HTR-8/SVneo (cell line): ENCODE results near the gene ALX4.

ENCODE experiments used
- DNase-seq: peaks from one replicate; pipeline ENCODE4 v3.0.0; 2011; ENCODE audit warnings: low spot score, mixed read lengths; ENCODE audit not compliant: insufficient read length
- FAIRE-seq: peaks from 2 replicates; lab custom pipeline; 2011; peaks lifted over from hg19 to GRCh38; lab: Jason Lieb, UNC

The ALX4 gene

GRCh38 chr11:44319170-44319551 is 9.2 kb upstream of the ALX4 start:
- DNase-seq (no peak), FAIRE-seq (no peak)

DNA sequence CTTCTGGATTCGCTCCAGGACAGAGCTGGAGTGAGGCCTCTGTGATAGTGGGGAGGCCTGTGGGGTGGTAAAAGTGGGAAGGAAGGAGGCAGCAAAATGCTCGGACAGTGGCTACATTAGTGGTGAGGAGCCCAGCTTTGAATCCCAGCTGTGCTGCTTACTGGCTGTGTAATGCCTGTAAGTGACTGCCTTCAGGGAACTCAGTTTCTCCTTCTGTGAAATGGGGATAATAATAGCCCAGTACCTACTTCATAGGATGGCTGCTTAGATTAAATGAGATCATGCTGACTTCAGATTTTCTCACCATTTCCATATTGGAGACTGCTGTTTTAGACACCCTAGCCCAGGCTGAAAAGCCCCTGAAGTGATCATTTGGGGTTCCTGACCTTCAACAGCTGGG is 8.4 kb upstream of the ALX4 start:
- FAIRE-seq = no peak
- DNase-seq = no peak

DNA sequence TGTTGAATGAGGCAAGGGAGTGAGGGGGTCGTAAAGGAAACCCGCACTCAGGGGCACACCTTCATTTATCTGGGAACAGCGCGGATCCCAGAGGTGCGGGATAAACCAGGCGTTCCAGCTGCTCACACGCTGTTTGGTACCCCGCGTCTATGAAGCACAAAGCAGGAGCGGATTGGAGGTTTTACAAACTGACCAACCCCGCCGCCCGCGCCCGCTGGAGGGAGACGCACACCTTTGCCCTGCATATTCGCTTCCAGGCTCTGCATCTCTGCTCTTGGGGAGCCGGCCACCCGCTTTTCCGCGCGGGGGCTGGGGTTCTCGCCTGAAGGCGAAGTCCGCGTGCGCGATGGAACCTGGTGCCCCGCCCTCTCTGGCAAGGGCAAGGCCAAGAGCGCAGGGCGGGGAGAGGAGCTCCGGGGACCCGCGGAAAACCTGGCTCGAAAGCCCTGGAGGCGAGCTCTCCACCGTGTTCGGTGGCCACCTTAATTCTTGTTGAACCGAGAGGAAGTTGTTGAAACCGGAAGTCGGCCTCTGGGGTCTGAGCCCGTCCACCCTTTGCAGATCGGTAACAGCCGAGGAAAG is 6.8 kb upstream of the ALX4 start:
- FAIRE-seq = no peak

DNA sequence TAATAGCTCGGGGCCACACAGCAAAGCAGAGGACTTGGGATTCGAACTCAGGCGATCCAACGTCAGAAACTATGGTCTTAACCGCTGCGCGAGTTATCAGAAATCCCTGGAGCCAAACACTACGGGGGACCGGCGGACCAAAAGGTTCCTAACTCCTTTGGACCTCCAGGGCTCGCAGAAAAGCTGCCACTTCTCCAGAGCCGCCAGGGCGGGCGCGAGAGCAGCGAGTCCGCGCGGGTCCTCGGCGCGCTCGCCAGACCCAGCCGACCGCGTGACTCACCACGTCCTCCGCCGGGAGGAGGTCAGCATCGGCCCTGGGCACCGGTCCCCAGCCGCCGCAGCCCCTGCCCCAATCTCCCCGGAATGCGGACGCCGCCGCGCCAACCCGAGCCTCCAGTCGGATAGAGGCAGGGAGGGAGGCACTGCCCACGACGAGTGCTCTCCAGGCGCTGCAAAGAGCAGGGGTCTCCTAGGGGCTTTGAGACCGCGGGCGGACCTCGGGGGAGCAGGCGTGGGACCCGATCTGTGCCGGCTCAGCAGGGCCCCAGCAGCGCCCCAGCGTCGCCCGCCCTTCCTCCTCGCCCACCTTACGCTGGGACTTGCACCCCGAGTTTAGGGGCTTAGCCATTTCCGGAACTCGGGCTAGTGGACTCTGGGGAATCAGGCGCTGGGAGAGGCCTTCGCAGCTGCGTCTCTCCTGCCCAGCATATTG is 6.2 kb upstream of the ALX4 start:
- FAIRE-seq (no peak), DNase-seq (peak; percentile 54)

More for the DNA sequence above, 6.8 kb upstream of the ALX4 start:
- DNase-seq = no peak

GRCh38 chr11:44314733-44315132 is 4.8 kb upstream of the ALX4 start:
- FAIRE-seq = no peak

GRCh38 chr11:44313761-44314489 is 4.0 kb upstream of the ALX4 start:
- FAIRE-seq = no peak

More at GRCh38 chr11:44314733-44315132, 4.8 kb upstream of the ALX4 start:
- no peak for DNase-seq

DNA sequence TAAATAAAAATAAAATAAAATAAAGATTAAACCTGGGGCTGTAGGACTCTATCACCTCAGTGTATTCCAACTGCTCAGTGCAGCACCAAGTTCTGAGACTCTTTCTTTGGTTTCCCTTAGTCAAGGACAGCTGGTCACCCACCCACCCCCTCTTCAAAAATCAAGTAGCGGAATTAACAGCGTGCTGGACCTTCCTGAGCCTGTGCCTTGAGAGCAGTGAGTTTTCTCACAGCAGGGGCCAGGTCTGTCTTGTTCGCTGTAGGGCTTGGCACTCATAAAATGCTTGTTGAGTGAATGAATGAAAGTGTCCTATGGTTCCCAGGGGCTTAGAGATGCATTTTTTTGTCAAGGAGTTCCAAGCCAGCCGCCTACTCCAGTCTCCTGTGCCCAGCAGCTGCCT is 2.9 kb upstream of the ALX4 start:
- DNase-seq (no peak), FAIRE-seq (no peak)

More at GRCh38 chr11:44313761-44314489, 4.0 kb upstream of the ALX4 start:
- DNase-seq = no peak

GRCh38 chr11:44311339-44312261 is 1.7 kb upstream of the ALX4 start:
- no peak for FAIRE-seq
- DNase-seq = no peak

GRCh38 chr11:44310463-44311272 is 729 bp upstream of the ALX4 start:
- FAIRE-seq (no peak), DNase-seq (no peak)

DNA sequence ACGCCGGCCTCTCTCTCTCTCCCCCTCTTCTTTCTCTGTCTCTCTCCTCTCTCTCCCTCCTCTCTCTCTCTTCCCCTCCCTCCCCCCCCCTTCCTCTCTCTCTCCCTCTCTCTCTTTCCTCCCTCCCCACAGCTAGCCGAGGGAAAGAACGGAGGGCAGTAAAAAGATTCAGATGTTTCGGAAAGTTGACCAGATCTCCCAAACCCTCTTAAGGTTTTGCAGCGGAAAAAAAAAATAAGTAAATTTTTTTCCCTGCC is 195 bp upstream of the ALX4 start:
- FAIRE-seq = no peak
- DNase-seq = no peak

GRCh38 chr11:44308923-44309477 is 939 bp downstream of the ALX4 start:
- FAIRE-seq (no peak), DNase-seq (no peak)

DNA sequence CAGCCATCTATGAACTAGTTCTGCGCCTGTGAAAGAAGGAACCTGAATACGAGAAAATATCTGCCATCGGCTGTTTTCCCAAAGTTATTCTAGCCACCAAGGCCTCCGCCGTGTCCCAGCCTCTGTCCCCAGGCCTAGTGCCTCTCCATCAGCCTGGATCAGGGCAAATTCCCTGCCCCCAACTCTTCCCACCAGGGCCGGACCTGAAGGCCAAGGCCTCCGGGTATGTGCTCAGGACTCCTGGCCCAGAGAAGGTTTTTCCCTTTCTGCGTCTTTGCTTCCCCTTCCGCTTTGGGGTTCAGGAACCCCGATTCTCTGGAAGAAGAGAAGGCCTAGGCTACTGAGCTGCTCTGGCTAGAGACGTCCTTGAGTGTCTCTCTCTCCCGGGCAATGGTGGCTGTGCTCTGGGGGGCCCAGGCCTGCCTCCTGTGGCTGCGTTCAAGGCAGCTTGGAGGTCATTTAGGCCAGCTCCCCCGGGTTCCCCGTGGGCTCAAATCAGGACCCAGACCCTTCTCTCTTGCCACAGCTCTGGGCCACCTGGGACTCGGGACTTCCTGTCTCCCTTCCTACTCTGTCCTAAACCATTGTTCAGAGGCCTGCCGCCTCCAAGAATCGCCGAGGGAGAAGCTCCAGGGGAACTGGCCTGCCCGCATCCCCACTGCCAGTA is 1.6 kb downstream of the ALX4 start:
- FAIRE-seq (no peak), DNase-seq (no peak)

DNA sequence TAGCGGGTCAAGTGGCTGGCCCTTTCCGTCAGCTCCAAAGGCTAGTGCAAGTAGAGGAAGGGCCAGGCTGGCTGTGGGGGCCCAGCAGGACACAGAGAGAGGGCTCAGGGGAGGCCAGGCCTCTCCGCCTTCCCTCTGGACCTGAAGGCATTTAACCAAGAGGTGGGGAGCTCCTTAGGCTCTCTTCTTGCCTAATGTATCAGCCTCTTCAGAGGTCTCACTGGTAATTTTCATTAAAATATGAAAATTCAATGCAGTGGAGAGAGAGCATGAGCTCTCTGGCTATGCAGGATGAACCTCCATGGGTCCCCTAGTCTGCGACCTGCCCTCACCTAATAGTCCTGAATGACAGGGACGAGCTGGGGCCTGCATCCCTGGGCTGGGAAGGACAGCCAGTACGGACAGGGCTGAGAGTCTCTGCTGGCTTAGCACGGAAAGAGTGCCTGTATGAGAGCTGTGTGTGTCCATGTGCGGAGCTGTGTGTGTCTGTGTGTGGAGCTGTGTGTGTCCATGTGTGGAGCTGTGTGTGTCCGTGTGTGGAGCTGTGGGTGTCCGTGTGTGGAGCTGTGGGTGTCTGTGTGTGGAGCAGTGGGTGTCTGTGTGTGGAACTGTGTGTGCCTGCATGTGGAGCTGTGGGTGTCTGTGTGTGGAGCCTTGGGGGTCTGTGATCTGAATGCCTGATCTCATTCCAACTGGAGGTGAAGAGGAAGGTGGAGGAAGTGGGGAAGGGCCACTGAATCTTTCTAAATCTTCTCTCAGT is 2.4 kb downstream of the ALX4 start:
- FAIRE-seq = peak; percentile 58
- DNase-seq = no peak

DNA sequence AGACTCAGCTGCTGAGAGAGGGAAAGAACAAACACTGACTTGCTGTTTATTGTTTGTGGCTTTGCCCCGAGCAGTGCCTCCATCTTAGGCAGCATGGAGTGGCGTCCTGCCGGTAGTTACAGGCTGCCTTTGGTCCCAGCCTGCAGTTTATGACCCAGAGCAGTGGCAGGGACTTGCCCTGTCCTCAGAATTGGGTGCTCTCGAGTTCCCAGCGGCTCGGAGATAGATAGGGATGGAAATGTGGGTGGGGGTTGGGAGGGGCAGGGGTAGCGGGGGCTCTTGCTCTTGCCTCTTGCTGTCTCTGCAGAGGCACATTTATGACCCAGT is 3.1 kb downstream of the ALX4 start:
- DNase-seq = no peak
- no peak for FAIRE-seq

DNA sequence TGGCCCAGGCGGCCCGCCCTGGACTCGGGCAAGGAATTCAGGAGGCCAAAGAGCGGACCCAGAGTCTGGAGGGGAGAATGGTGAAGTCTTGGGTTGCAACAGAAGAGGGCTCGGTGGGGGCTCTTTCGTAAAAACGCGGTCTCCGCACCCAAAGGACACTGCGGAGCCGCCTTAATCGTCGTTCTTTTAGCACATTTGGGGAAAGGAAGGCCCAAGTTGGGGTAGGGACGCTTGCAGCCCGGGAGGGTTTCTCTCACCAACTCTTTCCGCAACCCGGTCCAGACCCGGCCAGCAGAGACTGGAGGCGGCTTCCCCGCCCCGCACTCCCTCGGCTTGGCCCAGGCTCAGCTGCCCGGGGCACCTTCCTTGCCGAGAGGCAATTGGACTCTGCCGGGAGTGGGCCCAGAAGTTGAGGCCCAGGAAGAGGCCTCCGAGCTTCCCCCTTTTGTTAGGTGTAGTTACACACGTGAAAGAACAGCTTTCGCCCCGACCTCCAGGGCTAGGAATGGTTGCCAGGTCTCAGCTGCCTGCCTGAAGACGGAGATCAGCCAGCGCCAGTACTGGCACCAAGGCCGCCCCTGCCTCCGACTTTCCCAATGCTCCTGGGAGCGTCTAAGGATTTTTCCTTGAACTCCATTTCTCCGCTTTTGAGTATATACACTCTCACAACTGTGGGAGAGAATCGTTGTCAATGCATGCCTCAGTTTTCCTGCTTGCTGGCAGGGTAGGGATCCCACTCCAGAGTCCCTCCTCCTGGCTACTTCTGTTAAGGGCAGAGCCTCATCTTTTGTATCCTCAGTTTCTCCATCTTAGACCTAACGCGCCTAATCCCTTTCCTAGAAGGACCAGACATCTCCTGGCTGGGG is 3.7 kb downstream of the ALX4 start:
- FAIRE-seq (no peak), DNase-seq (no peak)

GRCh38 chr11:44305470-44306051 is 4.4 kb downstream of the ALX4 start:
- FAIRE-seq = no peak
- no peak for DNase-seq

DNA sequence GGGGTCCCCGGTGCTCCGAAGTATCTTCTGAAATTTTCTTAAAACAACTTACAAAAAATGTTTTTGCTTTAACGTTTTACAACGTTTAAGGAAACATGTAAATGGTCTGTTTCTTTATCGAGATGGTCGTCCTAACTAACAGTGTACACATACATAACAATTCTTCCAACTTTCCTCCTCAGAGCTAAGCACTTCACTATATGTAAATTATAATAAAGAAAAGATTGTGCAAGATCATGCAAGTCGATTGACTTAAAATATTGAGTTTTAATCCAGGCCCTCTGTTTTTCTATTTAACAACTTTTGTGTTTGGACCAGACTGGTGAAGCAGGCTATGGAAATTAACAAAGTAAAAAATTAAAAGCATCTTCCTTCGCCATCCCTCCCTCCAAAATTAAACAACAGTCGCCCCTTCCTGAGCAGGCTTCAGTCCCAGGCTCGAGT is 4.9 kb downstream of the ALX4 start:
- FAIRE-seq (no peak), DNase-seq (no peak)
